HepG2 (cell line): ENCODE results near the gene TRIM25. TPM values are rescaled to one million over a fixed set of nuclear protein-coding genes. Genes with fewer than 3 reads are reported as not detected.

ENCODE experiments used
- ATAC-seq: fragments of 200-7000 bp; cut with Tn5 transposase; 3 replicates; pipeline ENCODE4 v1.9.1; 2020; ENCODE audit warnings: mild to moderate bottlenecking, moderate library complexity
- BruUV-seq: library from RNA; stranded (reverse); fragments of 400-500 nt; replicated peaks from 2 replicates; lab custom pipeline; 2021; lab: Mats Ljungman, UMichigan
- CTCF ChIA-PET: fragments of 300-600 bp; formaldehyde crosslinking; extraction: SDS; loops from one replicate; lab custom pipeline; 2021; ENCODE audit warnings: low total read pairs, inconsistent platforms, low intra/inter-chr PET ratio; lab: Yijun Ruan, JAX
- POLR2A ChIA-PET: fragments of 350-600 bp; sonication (Branson Sonifier 250); formaldehyde crosslinking; loops from one replicate; lab custom pipeline; 2020; ENCODE audit warnings: antibody characterized with exemption, inconsistent platforms; lab: Yijun Ruan, JAX
- DNase-seq: peaks from one replicate; pipeline ENCODE4 v3.0.0-alpha.2; 2015; ENCODE audit warnings: low spot score
- FAIRE-seq: peaks from 3 replicates; lab custom pipeline; 2011; peaks lifted over from hg19 to GRCh38; lab: Jason Lieb, UNC
- H2AFZ ChIP-seq: one replicate; pipeline ENCODE4 v1.6.1; 2011; ENCODE audit warnings: low read length, inconsistent platforms
- H3K27ac ChIP-seq: fragments of 300-600 bp; 3 replicates; pipeline ENCODE4 v1.8.0; 2011; ENCODE audit warnings: mixed run types, mild to moderate bottlenecking, mixed read lengths, low read length, inconsistent platforms; ENCODE audit not compliant: insufficient read depth; ENCODE audit errors: extremely low read length
- H3K27me3 ChIP-seq, 2 experiments: fragments of 200-600 bp in 1 of 2; 2 replicates in 1 of 2; 3 replicates in 1 of 2; pipeline versions ENCODE4 v1.6.0 to v1.8.0; 2011; ENCODE audit warnings: low read length in 2 of 2, mild to moderate bottlenecking in 2 of 2, moderate library complexity in 2 of 2, inconsistent platforms in 1 of 2; ENCODE audit not compliant: insufficient read depth in 2 of 2, control insufficient read depth in 1 of 2
- H3K36me3 ChIP-seq, 2 experiments: fragments of 200-600 bp in 1 of 2; replicated peaks in 1 of 2; 2 replicates in 1 of 2; 3 replicates in 1 of 2; pipeline versions ENCODE4 v1.5.1 to v1.8.0; 2011; ENCODE audit warnings: low read length in 2 of 2, inconsistent platforms in 1 of 2; ENCODE audit not compliant: insufficient read depth in 2 of 2, control insufficient read depth in 1 of 2
- H3K4me1 ChIP-seq: 2 replicates; pipeline ENCODE4 v1.5.1; 2012; ENCODE audit warnings: low read length, inconsistent platforms; ENCODE audit not compliant: insufficient read depth
- H3K4me2 ChIP-seq: 2 replicates; pipeline ENCODE4 v1.6.0; 2011; ENCODE audit warnings: low read depth, low read length, inconsistent platforms
- H3K4me3 ChIP-seq, 3 experiments: fragments of 200-600 bp in 1 of 3; sonication (generic), shearing (Covaris generic) in 1 of 3; replicated peaks in 1 of 3; 2 replicates each; pipeline ENCODE4 v1.5.1; 2011 to 2016; ENCODE audit warnings: low read length in 3 of 3, inconsistent platforms in 2 of 3, low read depth in 2 of 3, mild to moderate bottlenecking in 2 of 3, control low read depth in 1 of 3, mixed read lengths in 1 of 3; ENCODE audit not compliant: insufficient read depth in 1 of 3
- H3K79me2 ChIP-seq: one replicate; pipeline ENCODE4 v1.6.1; 2011; ENCODE audit warnings: low read length, inconsistent platforms; ENCODE audit not compliant: insufficient read depth
- H3K9ac ChIP-seq: 2 replicates; pipeline ENCODE4 v1.6.0; 2011; ENCODE audit warnings: mild to moderate bottlenecking, low read depth, low read length, inconsistent platforms; ENCODE audit not compliant: insufficient read depth
- H3K9me3 ChIP-seq: 2 replicates; pipeline ENCODE4 v1.5.1; 2012; ENCODE audit warnings: mild to moderate bottlenecking, low read length
- H4K20me1 ChIP-seq: 2 replicates; pipeline ENCODE4 v1.6.0; 2011; ENCODE audit warnings: inconsistent platforms, mild to moderate bottlenecking, low read length, moderate library complexity; ENCODE audit not compliant: insufficient read depth
- EP300 ChIP-seq, 3 experiments: sonication (generic) in 1 of 3; formaldehyde crosslinking in 1 of 3; IDR thresholded peaks; 2 replicates each; pipeline versions ENCODE4 v1.5.1 to v1.6.1; 2011 to 2020; ENCODE audit warnings: low read depth in 2 of 3, low read length in 2 of 3, borderline replicate concordance in 1 of 3, improper control_type of control experiment in 1 of 3, mild to moderate bottlenecking in 1 of 3, missing genetic modification reagents in 1 of 3, moderate library complexity in 1 of 3
- EZH2 ChIP-seq: conservative IDR thresholded peaks from 2 replicates; pipeline ENCODE4 v1.6.1; 2012; ENCODE audit warnings: mild to moderate bottlenecking, low read depth, low read length, moderate library complexity
- FOXA3 ChIP-seq: IDR thresholded peaks from 2 replicates; pipeline ENCODE4 v1.6.1; 2016; ENCODE audit warnings: missing genetic modification reagents, missing compliant biosample characterization
- GTF2F1 ChIP-seq: fragments of 150-350 bp; IDR thresholded peaks from 2 replicates; pipeline ENCODE4 v1.6.1; 2014; ENCODE audit warnings: low read length
- KDM6A ChIP-seq: IDR thresholded peaks from 2 replicates; pipeline ENCODE4 v1.6.1; 2016; ENCODE audit warnings: low read depth
- KLF16 ChIP-seq, 2 experiments: sonication (generic) in 1 of 2; formaldehyde crosslinking in 1 of 2; IDR thresholded peaks; 2 replicates each; pipeline versions ENCODE4 v1.6.1 to v1.8.0; 2016 to 2023; ENCODE audit warnings: missing genetic modification reagents in 2 of 2, missing compliant biosample characterization in 1 of 2
- PRDM4 ChIP-seq: sonication (generic); formaldehyde crosslinking; IDR thresholded peaks from 2 replicates; pipeline ENCODE4 v1.9.0; 2021; ENCODE audit warnings: missing genetic modification reagents, borderline replicate concordance
- XRCC5 ChIP-seq: fragments of 200-400 bp; formaldehyde crosslinking; optimal IDR thresholded peaks from 2 replicates; pipeline ENCODE3; 2017; ENCODE audit warnings: mild to moderate bottlenecking, low read length
- ZBTB1 ChIP-seq: sonication (generic); formaldehyde crosslinking; IDR thresholded peaks from 2 replicates; pipeline ENCODE4 v1.4.0; 2020; ENCODE audit warnings: missing genetic modification reagents, borderline replicate concordance
- ZNF143 ChIP-seq: sonication (generic); formaldehyde crosslinking; IDR thresholded peaks from 2 replicates; pipeline ENCODE4 v1.4.0; 2020; ENCODE audit warnings: missing genetic modification reagents
- ZNF160 ChIP-seq: sonication (generic); formaldehyde crosslinking; IDR thresholded peaks from 2 replicates; pipeline ENCODE4 v1.8.0; 2022; ENCODE audit warnings: mild to moderate bottlenecking, inconsistent platforms, missing genetic modification reagents
- ZNF276 ChIP-seq: sonication (generic); formaldehyde crosslinking; IDR thresholded peaks from 2 replicates; pipeline ENCODE4 v1.4.0; 2020; ENCODE audit warnings: mild to moderate bottlenecking, low read depth, missing genetic modification reagents
- ZNF605 ChIP-seq: sonication (generic); formaldehyde crosslinking; IDR thresholded peaks from 2 replicates; pipeline ENCODE4 v1.8.0; 2022; ENCODE audit warnings: mild to moderate bottlenecking, missing genetic modification reagents
- WGBS: methylation state at CpG from one replicate; pipeline ENCODE4 v1.1.6; 2017; ENCODE audit warnings: low lambda C conversion rate; 5-methylcytosine and 5-hydroxymethylcytosine counted together
- in situ Hi-C: cut with HindIII; loops from 2 replicates; pipeline ENCODE4 v1.10.0; 2017; ENCODE audit warnings: low pct_unique_long_range_greater_than_20kb; ENCODE audit not compliant: extremely low pct_ligation_motif_present
- intact Hi-C: fragments of 100-400 bp; cut with micrococcal nuclease; formaldehyde crosslinking; loops from one replicate; pipeline ENCODE4 v1.10.0; 2022; ENCODE audit not compliant: unreplicated experiment
- polyA plus RNA-seq, 8 experiments: library from polyadenylated mRNA; depleted of rRNA in 3 of 8; stranded (reverse) in 7 of 8; unstranded in 1 of 8; fragments of >200 nt; fragmentation: Illumina TruSeq in 4 of 8; extraction: Trizol in 4 of 8; gene quantifications; 2 replicates each; pipeline versions ENCODE4 v1.2.1 to v1.2.3, GENCODE V29; 2011 to 2016; ENCODE audit warnings: low read depth in 4 of 8, missing spikeins in 1 of 8, mixed read lengths in 1 of 8; ENCODE audit not compliant: insufficient read depth in 1 of 8
- total RNA-seq, 5 experiments: library from RNA; depleted of rRNA; stranded (reverse); fragments of >200 nt; fragmentation: Illumina TruSeq; extraction: Trizol; gene quantifications; 2 replicates each; pipeline ENCODE4 v1.2.3, GENCODE V29; 2016; ENCODE audit warnings: low read depth in 1 of 5
- TF ChIP-seq, protein P1 (sequence below): IDR thresholded peaks from 2 replicates; pipeline ENCODE4 v1.6.1; 2018; ENCODE audit warnings: missing genetic modification reagents, mild to moderate bottlenecking, missing compliant biosample characterization

The TRIM25 gene
- total and polyA plus RNA-seq, 2 of the 13 experiments (the other 11 are each of a cell fraction or from before 2014, with no cell fraction given), result 30.8 to 42.2 TPM

DNA sequence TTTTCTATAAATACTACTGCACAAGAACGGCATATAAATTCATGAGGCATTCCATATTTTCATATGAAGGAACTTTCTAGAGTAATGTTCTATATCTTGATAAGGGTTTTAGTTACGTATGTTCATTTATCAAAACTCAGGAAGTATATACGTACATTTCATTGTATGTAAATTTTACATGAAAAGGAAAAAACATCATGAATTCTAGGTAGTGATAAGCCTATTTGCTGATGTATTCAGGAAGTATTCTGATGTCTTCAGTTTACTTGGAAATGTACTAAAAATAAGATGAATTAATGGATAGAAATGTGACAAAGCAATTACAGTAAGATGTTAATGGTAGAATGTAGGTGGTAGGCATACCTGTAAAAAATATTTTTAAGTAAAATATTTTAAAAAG lies 75.2 kb downstream of the TRIM25 start:
- intact Hi-C loops (no loop called here), in situ Hi-C loops (no loop called here)
- H3K4me1 ChIP-seq, result peaks cover 29% of the 10 kb centered on the region
- no peaks in the 10 kb centered on the region for H3K79me2 ChIP-seq
- WGBS, result 84% methylated on average over 3 of the region's 3 CpGs
- no peaks in the 10 kb centered on the region for H4K20me1 ChIP-seq
- TF ChIP-seq, protein P1, sequence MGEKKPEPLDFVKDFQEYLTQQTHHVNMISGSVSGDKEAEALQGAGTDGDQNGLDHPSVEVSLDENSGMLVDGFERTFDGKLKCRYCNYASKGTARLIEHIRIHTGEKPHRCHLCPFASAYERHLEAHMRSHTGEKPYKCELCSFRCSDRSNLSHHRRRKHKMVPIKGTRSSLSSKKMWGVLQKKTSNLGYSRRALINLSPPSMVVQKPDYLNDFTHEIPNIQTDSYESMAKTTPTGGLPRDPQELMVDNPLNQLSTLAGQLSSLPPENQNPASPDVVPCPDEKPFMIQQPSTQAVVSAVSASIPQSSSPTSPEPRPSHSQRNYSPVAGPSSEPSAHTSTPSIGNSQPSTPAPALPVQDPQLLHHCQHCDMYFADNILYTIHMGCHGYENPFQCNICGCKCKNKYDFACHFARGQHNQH (CRISPR knock-in tag), result no peak
- TF ChIP-seq GTF2F1 (no peak), KLF16 (CRISPR knock-in tag; IDR thresholded peaks at IDR 0.05) (no peak), ZNF143 (no peak), EZH2 (no peak), ZNF276 (CRISPR knock-in tag) (no peak), EP300 (IDR thresholded peaks at IDR 0.05; ENCODE audit: low read depth in 2 of 2, low read length in 2 of 2) (no peak), EP300 (CRISPR knock-in tag; IDR thresholded peaks at IDR 0.05; ENCODE audit: borderline replicate concordance) (no peak), ZNF605 (CRISPR knock-in tag) (no peak), XRCC5 (no peak), ZNF160 (CRISPR knock-in tag) (no peak), KDM6A (CRISPR knock-in tag) (no peak), PRDM4 (CRISPR knock-in tag) (no peak), FOXA3 (CRISPR knock-in tag) (no peak), ZBTB1 (CRISPR knock-in tag) (no peak)
- H3K4me3 ChIP-seq, result no peak overlapping the region
- H3K27me3 ChIP-seq, result no peaks in the 10 kb centered on the region; a peak in 1 of 5 replicates
- no peak overlapping the region for H3K9ac ChIP-seq
- CTCF ChIA-PET, result no interaction called here
- no peak for ATAC-seq
- H2AFZ ChIP-seq, result no peak overlapping the region
- H3K27ac ChIP-seq, result no peak overlapping the region
- no peaks in the 10 kb centered on the region for H3K9me3 ChIP-seq
- no peak overlapping the region for H3K4me2 ChIP-seq
- no peaks in the 10 kb centered on the region for H3K36me3 ChIP-seq
- no peak for FAIRE-seq
- POLR2A ChIA-PET, result no interaction called here
- no peak for DNase-seq
- BruUV-seq, result no TSS peak
